ENCODE data around the gene IKBIP. TPM values are rescaled to one million over a fixed set of nuclear protein-coding genes. Genes with fewer than 3 reads are reported as not detected.
A peak's percentile ranks its signal among the peaks of the same experiment; 100 is the strongest.
"Not testable (repeated sequence)": the region's sequence is repeated elsewhere in the genome, so short reads cannot be mapped to it uniquely, and the experiment has no call there.

The IKBIP gene
- total RNA-seq, 4 donors from 2014 or later = 2.9 to 10.5 (median 6.3) TPM

DNA sequence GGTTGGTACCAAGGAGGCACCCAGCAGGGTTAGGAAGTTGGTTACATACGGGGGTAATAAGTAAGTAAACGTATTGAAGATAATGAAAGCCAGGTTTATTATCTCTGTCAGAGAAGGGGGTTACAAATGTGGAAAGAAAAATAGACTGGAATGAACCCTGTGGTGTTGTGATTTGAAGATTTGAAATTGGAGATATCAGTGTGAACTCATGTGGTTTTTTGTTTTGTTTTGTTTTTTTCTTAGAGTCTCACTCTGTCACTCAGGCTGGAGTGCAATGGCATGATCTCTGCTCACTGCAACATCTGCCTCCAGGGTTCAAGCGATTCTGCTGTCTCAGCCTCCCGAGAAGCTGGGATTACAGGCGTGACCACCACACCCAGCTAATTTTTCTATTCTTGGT is 65.2 kb downstream of the IKBIP start:
- intact Hi-C loops (cut with DNase I) = no loop called here
- Histone ChIP-seq H3K4me3 (no peak overlapping the region), H3K9me3 (no peaks in the 10 kb centered on the region), H3K36me3 (no peaks in the 10 kb centered on the region), H3K4me1 (peaks cover 0 to 15% (median 0%) of the 10 kb centered on the region in 3 donors), H3K27ac (peak overlapping the region in 1 of 4 donors; percentile 3), H3K27me3 (no peaks in the 10 kb centered on the region)
- WGBS, 2 donors = 74 to 75% methylated on average over 5 of the region's 5 CpGs
- no peak for DNase-seq
- TF ChIP-seq POLR2A (IDR thresholded peaks at IDR 0.05) = no peak
- TF ChIP-seq, protein P1, sequence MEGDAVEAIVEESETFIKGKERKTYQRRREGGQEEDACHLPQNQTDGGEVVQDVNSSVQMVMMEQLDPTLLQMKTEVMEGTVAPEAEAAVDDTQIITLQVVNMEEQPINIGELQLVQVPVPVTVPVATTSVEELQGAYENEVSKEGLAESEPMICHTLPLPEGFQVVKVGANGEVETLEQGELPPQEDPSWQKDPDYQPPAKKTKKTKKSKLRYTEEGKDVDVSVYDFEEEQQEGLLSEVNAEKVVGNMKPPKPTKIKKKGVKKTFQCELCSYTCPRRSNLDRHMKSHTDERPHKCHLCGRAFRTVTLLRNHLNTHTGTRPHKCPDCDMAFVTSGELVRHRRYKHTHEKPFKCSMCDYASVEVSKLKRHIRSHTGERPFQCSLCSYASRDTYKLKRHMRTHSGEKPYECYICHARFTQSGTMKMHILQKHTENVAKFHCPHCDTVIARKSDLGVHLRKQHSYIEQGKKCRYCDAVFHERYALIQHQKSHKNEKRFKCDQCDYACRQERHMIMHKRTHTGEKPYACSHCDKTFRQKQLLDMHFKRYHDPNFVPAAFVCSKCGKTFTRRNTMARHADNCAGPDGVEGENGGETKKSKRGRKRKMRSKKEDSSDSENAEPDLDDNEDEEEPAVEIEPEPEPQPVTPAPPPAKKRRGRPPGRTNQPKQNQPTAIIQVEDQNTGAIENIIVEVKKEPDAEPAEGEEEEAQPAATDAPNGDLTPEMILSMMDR (IDR thresholded peaks at IDR 0.05) = no peak

DNA sequence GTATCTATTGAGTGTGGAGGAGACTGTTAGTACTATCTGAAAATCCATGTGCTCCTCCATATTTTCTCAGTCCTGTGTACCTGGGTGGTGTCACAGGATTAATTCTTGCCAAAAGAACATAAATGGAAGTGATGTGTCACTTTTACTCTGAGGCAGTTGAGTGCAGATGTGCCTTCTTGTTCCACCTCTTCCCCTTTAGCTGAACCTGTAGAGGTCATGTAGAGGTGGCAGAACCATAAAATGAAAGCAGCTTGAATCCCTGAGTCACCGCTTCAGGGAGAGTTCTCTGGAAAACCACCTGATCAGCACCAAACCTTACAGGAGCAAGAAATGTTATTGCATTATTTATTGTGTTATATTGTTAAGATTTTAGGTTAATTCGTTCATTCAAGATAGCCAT is 65.8 kb downstream of the IKBIP start:
- H3K9me3 ChIP-seq = no peaks in the 10 kb centered on the region
- 54 to 68% methylated on average over 2 of the region's 2 CpGs for WGBS, 2 donors
- H3K4me3 ChIP-seq = no peak overlapping the region
- TF ChIP-seq, protein P1 (IDR thresholded peaks at IDR 0.05) = no peak
- no peak for TF ChIP-seq POLR2A (IDR thresholded peaks at IDR 0.05)
- intact Hi-C loops (cut with DNase I) = no loop called here
- H3K36me3 ChIP-seq = no peaks in the 10 kb centered on the region
- no peaks in the 10 kb centered on the region for H3K27me3 ChIP-seq
- DNase-seq = no peak
- H3K4me1 ChIP-seq = peaks cover 0 to 15% (median 0%) of the 10 kb centered on the region in 3 donors
- peak overlapping the region in 3 of 4 donors; percentile 2 to 67 (median 48) for H3K27ac ChIP-seq

DNA sequence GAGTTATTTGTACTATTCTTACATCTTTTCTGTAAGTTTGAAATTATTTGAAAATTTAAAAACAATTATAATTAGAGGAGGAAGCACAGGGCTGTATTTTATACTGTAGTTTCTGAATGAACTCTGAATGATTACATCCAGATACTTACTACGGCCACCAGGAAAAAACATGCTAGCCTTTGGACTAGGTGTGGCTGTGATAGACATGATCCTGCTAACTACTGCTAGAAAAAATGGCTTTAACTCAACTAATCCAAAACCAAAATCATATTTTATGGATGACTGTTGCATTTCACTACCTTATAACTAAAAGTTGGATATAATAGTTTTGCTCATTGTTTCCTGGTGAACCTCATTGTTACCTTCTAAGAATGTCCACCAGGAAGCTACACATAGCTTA is 66.2 kb downstream of the IKBIP start:
- Histone ChIP-seq H3K4me1 (peaks cover 0 to 15% (median 0%) of the 10 kb centered on the region in 3 donors), H3K27me3 (no peaks in the 10 kb centered on the region), H3K27ac (peak overlapping the region in 3 of 4 donors; percentile 2 to 67 (median 48)), H3K4me3 (no peak overlapping the region), H3K9me3 (no peaks in the 10 kb centered on the region), H3K36me3 (no peaks in the 10 kb centered on the region)
- intact Hi-C loops (cut with DNase I) = no loop called here
- no peak for DNase-seq
- no peak for TF ChIP-seq POLR2A (IDR thresholded peaks at IDR 0.05)
- TF ChIP-seq, protein P1 (IDR thresholded peaks at IDR 0.05) = no peak
- 68 to 71% methylated on average over 1 of the region's 1 CpG for WGBS, 2 donors

DNA sequence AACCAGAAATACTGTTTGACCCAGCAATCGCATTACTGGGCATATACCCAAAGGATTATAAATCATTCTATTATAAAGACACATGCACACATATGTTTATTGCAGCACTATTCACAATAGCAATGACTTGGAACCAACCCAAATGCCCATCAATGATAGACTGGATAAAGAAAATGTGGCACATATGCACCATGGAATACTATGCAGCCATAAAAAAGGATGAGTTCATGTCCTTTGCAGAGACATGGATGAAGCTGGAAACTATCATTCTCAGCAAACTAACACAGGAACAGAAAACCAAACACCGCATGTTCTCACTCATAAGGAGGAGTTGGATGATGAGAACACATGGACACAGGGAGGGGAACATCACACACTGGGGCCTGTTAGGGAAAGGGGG is 67.8 kb downstream of the IKBIP start:
- H3K36me3 ChIP-seq; intact Hi-C loops (cut with DNase I); H3K9me3 ChIP-seq; H3K27ac ChIP-seq; H3K4me3 ChIP-seq; DNase-seq; H3K27me3 ChIP-seq: not testable (repeated sequence)
- peaks cover 0 to 15% (median 0%) of the 10 kb centered on the region in 3 donors for H3K4me1 ChIP-seq
- 76 to 79% methylated on average over 2 of the region's 2 CpGs for WGBS, 2 donors

DNA sequence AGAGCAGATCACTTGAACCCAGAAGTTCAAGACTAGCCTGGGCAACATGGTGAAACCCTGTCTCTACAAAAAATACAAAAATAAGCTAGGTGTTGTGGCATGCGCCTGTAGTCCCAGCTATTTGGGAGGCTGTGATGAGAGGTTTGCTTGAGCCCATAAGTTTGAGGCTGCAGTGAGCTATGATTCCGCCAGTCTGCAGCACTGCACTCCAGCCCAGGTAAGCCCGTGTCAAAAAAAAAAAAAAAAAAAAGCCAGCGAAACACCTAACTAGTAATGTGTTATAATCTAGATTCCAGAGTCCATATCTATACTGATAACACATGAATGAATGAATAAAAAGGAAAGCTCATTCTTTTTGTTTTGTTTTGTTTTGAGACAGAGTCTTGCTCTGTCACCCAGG is 69.6 kb downstream of the IKBIP start:
- no peak for DNase-seq
- peaks cover 0 to 15% (median 0%) of the 10 kb centered on the region in 3 donors for H3K4me1 ChIP-seq
- H3K9me3 ChIP-seq = no peaks in the 10 kb centered on the region
- TF ChIP-seq, protein P1 (IDR thresholded peaks at IDR 0.05) = no peak
- TF ChIP-seq POLR2A (IDR thresholded peaks at IDR 0.05) = no peak
- no peak overlapping the region for H3K4me3 ChIP-seq
- no peak overlapping the region for H3K27ac ChIP-seq
- 88 to 89% methylated on average over 4 of the region's 4 CpGs for WGBS, 2 donors
- intact Hi-C loops (cut with DNase I) = no loop called here
- no peaks in the 10 kb centered on the region for H3K27me3 ChIP-seq
- H3K36me3 ChIP-seq = no peaks in the 10 kb centered on the region

Small RNAs within 50 kb of the gene (small RNA-seq; reads per million reads assigned to genes)
- gene SNORA53 = 5.3 to 17.4 (median 8.6) reads per million in 4 donors

Other genes starting within 250 kb of the IKBIP start
- 10 to 100 TPM; 70.4 to 96.6 (median 77.1) TPM for gene TMPO, start 129.2 kb downstream of the IKBIP start, total RNA-seq
- 100 to 1,000 TPM; 459 to 581 (median 540) TPM for gene SLC25A3, start 51.1 kb downstream of the IKBIP start, total RNA-seq
- 10 to 100 TPM in 2 of 4 donors, 1 to 10 TPM in 2; 4.1 to 11.1 (median 8.9) TPM for gene APAF1, start 502 bp upstream of the IKBIP start, total RNA-seq